NCI-H2081 treated with DMSO at 0.1 percent for 48 hours (cell line): ENCODE results near the gene XIRP2.

ENCODE experiments used
- DNase-seq: peaks from one replicate; lab custom pipeline; 2025; lab: John Stamatoyannopoulos, UW

The XIRP2 gene

GRCh38 chr2:167135706-167136105 lies 247.4 kb downstream of the XIRP2 start:
- DNase-seq = no peak

DNA sequence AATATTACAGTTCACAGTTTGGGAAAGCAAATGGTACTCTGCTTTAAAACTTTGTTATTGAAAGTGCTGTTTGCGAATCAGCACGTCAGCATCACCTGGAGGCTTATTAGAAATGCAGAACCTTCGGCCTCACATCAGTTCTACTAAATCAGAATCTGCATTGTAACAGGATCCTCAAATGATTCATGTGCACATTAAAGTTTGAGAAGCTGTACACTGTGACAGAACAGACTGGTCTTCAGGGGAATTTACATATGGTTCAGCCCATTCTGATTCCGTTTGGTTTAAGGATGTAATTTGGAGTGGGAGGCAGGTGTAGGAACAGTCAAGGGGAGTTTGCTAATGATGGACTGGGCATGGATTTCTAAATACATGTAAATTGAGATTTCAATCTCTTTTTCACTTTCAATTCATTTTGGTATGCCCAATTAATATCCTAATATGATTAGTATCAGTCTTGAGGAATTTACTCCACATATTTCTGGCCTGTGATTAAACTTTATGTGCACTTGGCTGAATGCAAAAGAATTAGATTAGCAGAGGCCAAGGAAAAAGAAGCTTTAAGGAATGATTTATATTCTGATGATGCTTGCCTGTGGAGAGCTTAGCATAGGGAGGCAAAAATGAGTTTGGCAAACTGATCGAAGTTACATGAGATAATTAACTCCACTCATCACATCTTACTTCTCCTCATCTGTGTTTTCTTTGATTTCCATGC lies 248.8 kb downstream of the XIRP2 start:
- DNase-seq = no peak

DNA sequence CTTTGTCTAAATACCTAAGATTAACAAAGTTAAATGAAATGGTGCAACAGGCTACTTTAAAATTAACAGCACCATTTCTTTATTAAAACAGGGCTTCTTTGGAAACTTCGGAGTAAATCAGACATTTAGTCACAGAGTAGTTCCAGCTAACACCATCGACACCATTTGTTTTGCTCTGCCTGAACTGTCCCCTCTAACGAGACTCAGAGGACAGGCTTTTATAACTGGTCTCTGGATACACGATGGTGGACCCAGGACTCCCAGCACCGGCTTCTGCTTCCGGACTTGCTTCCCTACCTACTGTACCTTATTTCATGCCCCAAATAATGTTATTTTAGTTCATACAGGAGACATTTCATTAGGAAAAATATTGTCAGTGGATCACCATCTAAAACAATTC lies 252.1 kb downstream of the XIRP2 start:
- no peak for DNase-seq

- DNase-seq = no peak
Observed at GRCh38 chr2:167140767-167141166, 252.5 kb downstream of the XIRP2 start.

DNA sequence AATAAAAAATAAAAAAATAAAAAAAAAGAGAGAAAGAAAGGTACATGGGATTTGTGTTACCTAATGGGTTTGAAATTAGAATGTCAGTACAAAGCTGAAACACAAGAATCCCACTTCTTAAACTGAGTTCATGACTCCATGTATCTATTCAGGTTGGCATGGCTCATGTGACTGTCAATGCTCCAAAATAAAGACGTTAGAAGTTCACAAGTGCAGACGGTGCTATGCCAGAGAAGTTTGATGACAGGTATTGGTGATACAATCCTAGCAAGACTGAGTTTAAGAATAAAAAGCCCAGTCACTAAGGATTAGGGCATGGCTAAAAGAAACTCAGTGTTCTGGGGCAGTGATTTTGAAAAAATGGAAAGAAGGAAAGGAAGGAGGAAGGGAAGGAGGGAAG lies 254.3 kb downstream of the XIRP2 start:
- no peak for DNase-seq

- DNase-seq = no peak
Observed at GRCh38 chr2:167144179-167144898, 256.1 kb downstream of the XIRP2 start.

DNA sequence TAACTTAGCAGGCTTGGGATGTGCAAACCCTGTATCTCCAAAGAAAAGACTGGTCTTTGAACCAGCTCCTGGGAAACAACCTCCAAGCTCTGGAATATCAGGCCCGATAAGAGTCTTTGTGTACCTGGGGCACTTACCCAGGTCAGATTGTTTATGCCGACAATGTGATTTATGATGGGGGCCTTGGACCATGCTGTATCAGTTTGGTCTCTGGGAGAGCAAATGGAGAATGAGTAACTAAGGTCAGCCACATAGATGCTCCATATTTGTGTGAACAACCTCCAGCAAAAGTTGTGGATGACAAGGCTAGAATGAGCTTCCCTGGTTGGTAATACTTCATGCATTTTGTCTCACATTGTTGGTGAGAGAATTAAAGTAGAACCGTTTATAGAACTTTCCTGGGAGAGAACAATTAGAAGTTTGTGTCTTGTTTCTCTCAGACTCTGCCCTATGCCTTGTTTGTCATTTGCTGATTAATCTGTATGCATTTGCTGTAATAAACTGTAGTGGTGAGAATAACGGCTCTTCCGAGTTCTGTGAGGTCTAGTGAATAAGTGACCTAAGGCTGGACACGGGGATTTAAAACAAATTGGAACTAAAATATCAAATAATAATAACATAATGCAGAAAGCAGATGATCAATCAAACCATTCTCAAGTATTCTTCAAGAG lies 259.1 kb downstream of the XIRP2 start:
- DNase-seq = no peak

- no peak for DNase-seq
Observed at GRCh38 chr2:167151894-167152293, 263.6 kb downstream of the XIRP2 start.

DNA sequence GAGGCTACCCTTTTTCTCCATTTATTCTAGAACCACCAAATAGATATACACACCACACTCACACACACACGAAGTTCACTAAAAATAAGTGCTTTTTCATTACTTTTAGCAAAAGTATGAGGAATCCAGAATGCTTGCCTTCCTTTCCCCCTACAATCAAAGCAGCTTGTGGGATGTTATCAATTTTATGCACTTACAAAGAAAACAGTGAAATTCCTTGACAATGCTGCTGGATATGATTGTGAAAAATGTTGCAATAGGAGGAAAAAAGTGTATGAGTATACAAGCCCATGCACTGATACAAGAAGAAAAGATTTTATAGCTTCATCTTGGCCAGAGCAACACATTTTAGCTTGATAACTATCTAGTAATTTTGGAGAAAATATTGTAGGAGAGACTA lies 269.2 kb downstream of the XIRP2 start:
- DNase-seq = no peak

DNA sequence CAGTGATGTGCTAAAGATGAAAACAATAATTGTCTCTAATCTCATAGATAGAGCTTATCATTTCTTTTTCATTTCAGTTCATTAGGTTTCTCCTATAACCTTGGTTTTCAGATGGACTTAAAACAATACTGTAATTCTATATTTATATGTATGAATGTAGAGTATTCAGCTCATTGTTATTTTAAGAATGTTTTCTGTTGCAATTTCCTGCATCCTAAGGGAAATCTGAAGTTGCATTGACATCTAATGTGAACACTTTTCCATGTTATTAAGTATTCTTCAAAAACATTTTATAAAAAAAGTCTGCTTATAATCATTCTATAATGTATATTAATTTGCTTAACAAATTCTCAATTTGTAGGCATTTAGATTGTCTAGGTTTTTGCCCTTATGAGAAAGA lies 288.9 kb downstream of the XIRP2 start:
- no peak for DNase-seq

DNA sequence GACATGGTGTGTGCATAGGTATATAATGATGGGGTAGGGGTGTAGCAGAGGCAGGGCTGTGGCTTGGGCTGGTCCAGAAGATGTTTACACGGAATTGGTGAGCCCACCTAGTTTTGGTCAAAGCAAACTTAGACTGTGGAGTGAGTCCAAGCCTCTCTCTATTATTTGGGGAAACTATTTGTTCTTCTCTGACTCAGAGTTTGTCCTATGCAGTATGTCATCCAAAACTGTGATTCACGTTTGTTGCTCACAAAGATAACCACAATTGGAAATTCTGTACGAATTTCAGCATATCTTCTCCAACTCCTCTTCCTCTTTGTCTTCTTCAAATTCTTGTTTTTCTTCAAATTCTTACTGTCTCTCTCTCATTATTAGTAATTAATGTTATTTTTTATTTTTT lies 292.9 kb downstream of the XIRP2 start:
- DNase-seq = no peak

DNA sequence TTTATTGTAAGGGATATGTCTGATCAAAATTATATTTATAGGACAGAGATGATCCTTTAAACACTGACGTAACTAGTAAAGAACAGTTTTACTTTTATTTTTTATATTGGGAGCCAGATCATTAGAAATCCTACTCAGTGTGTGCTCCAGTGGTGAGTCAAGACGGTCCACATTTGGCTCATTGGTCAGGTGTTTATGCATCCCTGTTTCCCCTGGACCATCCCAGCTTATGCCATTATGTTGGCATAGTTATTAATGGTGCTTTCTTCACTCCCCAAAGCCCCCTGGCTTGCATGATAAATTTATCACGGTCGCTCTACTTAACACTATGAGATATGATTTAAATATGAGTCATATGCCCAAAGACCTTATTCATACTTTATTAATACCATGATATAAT lies 293.4 kb downstream of the XIRP2 start:
- DNase-seq = no peak

DNA sequence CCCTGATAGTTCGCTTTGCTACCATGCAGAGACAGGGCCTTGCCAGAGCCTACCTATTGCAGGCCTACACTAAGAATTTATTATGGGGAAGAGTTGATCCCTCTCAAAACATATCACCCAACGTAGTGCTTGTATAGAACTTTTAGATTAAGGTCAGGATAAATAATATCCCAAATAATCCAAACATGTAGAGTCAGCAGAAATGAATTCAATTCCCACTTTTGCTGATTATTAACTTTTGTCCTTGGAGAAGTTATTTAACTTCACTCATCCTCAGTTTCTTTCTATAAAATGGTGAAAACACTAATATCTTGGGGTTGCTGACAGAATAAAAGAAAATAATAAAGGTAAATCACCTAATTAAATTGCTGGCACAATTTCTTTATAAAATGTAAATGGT lies 294.1 kb downstream of the XIRP2 start:
- no peak for DNase-seq

DNA sequence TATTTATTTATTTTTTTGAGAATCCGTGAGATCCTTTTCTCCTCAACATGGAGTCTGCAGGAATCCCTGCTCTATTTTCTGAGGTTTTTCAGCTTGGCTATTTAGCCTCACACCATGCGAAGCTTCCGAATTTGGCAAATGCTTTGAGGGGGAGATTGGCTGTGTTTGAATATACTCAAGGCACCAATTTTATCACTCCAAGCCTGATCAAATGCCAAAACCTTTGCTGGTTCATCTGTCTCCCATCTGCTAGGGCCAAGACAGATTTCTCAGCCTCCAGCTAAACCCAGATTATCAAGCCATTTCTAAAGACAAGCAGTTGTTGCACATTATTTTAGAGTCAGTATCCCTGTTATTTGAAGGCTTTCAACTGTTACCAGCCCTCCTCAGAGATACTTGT lies 295.7 kb downstream of the XIRP2 start:
- DNase-seq = no peak

- DNase-seq = no peak
Observed at GRCh38 chr2:167186465-167186864, 298.2 kb downstream of the XIRP2 start.

- DNase-seq = no peak
Observed at GRCh38 chr2:167187049-167187727, 298.9 kb downstream of the XIRP2 start.

GRCh38 chr2:167187978-167188967 lies 300.0 kb downstream of the XIRP2 start:
- DNase-seq = no peak

DNA sequence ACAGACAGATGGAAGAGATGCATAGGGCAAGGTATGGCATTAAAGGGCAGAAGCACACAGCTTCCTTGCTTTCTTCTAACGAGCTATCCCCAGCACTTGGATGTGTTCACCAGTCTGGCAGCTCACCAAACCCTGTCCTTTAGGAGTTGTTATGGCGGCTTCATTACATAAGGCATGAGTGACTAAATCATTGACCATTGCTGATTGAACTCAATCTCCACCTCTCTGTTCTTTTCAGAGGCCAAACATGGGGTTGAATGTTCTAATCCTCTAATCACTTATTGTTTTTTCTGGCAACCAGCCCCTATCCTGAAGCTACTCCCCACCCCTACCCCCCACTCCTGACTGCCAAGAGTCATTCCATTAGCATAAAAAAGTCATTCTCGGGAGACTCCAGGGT lies 301.8 kb downstream of the XIRP2 start:
- DNase-seq = no peak

DNA sequence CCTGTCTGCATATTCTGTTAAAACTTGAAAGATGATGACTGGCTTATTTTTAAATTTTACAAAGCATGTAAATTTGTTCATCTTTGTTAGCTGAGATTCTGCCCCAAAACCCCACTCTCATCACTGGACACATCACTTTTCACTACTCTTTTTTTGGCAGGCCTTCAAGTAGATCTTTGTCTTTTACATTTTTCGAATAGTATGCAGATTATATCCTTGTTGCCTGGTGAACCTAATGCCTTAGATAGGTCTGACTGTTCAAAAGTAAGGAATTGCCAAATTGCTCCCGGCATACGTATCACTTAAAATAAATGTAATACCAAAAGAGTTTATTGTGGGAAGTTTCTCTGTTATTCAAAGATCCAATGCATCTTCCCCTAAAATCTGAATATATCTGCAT lies 303.3 kb downstream of the XIRP2 start:
- no peak for DNase-seq

GRCh38 chr2:167192833-167193232 lies 304.6 kb downstream of the XIRP2 start:
- DNase-seq = no peak

DNA sequence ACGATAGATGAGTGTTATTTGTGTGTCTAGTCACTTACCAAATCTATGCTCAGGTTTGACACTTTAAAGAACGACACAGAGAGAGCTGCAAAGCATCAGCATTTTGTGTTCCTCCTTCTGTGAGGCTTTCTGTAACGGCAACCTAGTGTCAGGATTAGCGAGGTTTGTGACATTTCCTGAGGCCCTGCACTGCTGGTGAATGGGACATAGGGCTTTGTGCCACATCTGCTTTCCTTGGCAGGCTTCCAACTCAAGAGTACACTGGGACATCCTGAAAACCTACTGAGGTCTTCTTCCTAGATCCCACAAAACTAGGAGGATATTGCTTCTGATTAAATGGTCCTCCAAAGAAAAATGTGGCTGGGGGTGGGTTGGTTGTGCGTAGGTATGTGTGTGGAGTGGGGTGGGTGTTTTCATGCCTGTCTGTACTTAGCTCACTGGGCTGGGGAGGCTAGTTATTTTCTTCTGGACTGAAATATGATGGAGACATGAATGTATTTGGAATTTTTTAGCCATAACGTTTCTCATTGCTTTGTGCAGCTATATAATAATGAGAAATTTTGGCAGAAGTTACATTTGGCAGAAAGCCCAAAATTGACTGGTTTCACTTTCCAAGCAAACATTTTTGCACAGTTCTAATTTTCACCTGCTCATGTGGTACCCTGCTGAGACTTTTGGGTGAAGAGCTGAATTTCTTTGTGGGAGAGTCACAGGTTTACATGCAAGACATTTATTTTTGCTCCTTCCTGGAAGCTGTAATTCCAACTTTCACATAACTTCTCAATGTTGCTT lies 308.4 kb downstream of the XIRP2 start:
- DNase-seq = peak; percentile 23
